ENCODE data around the gene STAT2.
A peak's percentile ranks its signal among the peaks of the same experiment; 100 is the strongest.
"Not testable (repeated sequence)": the region's sequence is repeated elsewhere in the genome, so short reads cannot be mapped to it uniquely, and the experiment has no call there.

Gene STAT2

GRCh38 chr12:56359851-56360767, at the start of gene STAT2:
TSS of gene STAT2 (minus strand) at chr12:56360107. CDS start at chr12:56356571, 3,536 bp downstream.
- DNase-seq (ENCODE audit: low spot score), result peak; percentile 100

GRCh38 chr12:56408799-56409417, 49.0 kb upstream of the STAT2 start:
- no peak for DNase-seq (ENCODE audit: low spot score)

- DNase-seq (ENCODE audit: low spot score), result not testable (repeated sequence)
Measured at GRCh38 chr12:56404227-56404626, 44.3 kb upstream of the STAT2 start.

- DNase-seq (ENCODE audit: low spot score), result not testable (repeated sequence)
Measured at GRCh38 chr12:56401612-56402011, 41.7 kb upstream of the STAT2 start.

- DNase-seq (ENCODE audit: low spot score), result not testable (repeated sequence)
Measured at GRCh38 chr12:56401125-56401524, 41.2 kb upstream of the STAT2 start.

- DNase-seq (ENCODE audit: low spot score), result not testable (repeated sequence)
Measured at GRCh38 chr12:56399466-56399865, 39.6 kb upstream of the STAT2 start.

GRCh38 chr12:56398324-56398723, 38.4 kb upstream of the STAT2 start:
- no peak for DNase-seq (ENCODE audit: low spot score)

- DNase-seq (ENCODE audit: low spot score), result no peak
Measured at GRCh38 chr12:56392331-56392730, 32.4 kb upstream of the STAT2 start.

GRCh38 chr12:56391721-56392120, 31.8 kb upstream of the STAT2 start:
- no peak for DNase-seq (ENCODE audit: low spot score)

GRCh38 chr12:56389412-56389811, 29.5 kb upstream of the STAT2 start:
- DNase-seq (ENCODE audit: low spot score), result no peak

- no peak for DNase-seq (ENCODE audit: low spot score)
Measured at GRCh38 chr12:56387152-56387736, 27.3 kb upstream of the STAT2 start.

GRCh38 chr12:56385873-56386272, 26.0 kb upstream of the STAT2 start:
- no peak for DNase-seq (ENCODE audit: low spot score)

GRCh38 chr12:56382611-56383010, 22.7 kb upstream of the STAT2 start:
- no peak for DNase-seq (ENCODE audit: low spot score)

- no peak for DNase-seq (ENCODE audit: low spot score)
Measured at GRCh38 chr12:56377989-56378316, 18.0 kb upstream of the STAT2 start.

GRCh38 chr12:56377310-56377988, 17.5 kb upstream of the STAT2 start:
- DNase-seq (ENCODE audit: low spot score), result peak; percentile 14

GRCh38 chr12:56375598-56376434, 15.9 kb upstream of the STAT2 start:
- no peak for DNase-seq (ENCODE audit: low spot score)

GRCh38 chr12:56374726-56375597, 15.1 kb upstream of the STAT2 start:
- DNase-seq (ENCODE audit: low spot score), result no peak

GRCh38 chr12:56373515-56373914, 13.6 kb upstream of the STAT2 start:
- DNase-seq (ENCODE audit: low spot score), result no peak

GRCh38 chr12:56366948-56367347, 7.0 kb upstream of the STAT2 start:
- DNase-seq (ENCODE audit: low spot score), result no peak

Measured in activated CD4-positive, alpha-beta T cell treated with anti-CD3 and anti-CD28 coated beads, Interleukin-2, Interleukin-4, amounts not matched to agents 100 ng/mL and 50 ng/mL, durations not matched to agents 16 hours and 8 hours (primary cell).